Neural crest cell (in vitro differentiated cells): ENCODE data around the gene WWTR1. TPM values are rescaled to one million over a fixed set of nuclear protein-coding genes. Genes with fewer than 3 reads are reported as not detected.

Source experiments
- DNase-seq: peaks from one replicate; pipeline ENCODE4 v3.0.0; 2021; ENCODE audit warnings: low read depth, mixed read lengths, low spot score
- H3K27ac Mint-ChIP-seq: one replicate; pipeline ENCODE4 v1.8.0; 2021; ENCODE audit warnings: mild to moderate bottlenecking, mixed read lengths; ENCODE audit not compliant: unreplicated experiment
- H3K27me3 Mint-ChIP-seq: 2 replicates; pipeline ENCODE4 v1.8.0; 2021; ENCODE audit warnings: low read depth, mild to moderate bottlenecking, mixed read lengths
- H3K36me3 Mint-ChIP-seq: 2 replicates; pipeline ENCODE4 v1.8.0; 2021; ENCODE audit warnings: low read depth, mild to moderate bottlenecking, mixed read lengths
- H3K4me1 Mint-ChIP-seq: 2 replicates; pipeline ENCODE4 v1.8.0; 2021; ENCODE audit warnings: mixed read lengths
- H3K4me3 Mint-ChIP-seq: one replicate; pipeline ENCODE4 v1.8.0; 2021; ENCODE audit warnings: mild to moderate bottlenecking, mixed read lengths
- H3K9me3 Mint-ChIP-seq: 2 replicates; pipeline ENCODE4 v1.8.0; 2021; ENCODE audit warnings: mixed read lengths
- total RNA-seq: library from RNA; stranded (reverse); gene quantifications from 2 replicates; pipeline ENCODE4 v1.2.1, GENCODE V29; 2021
- TF ChIP-seq, protein P1 (sequence below): fragments of 200-600 bp; sonication (generic); conservative IDR thresholded peaks from 2 replicates; pipeline ENCODE4 v1.5.0; 2021; ENCODE audit warnings: antibody characterized with exemption, mild to moderate bottlenecking

WWTR1 gene
- total RNA-seq, 1 donor from 2014 or later, result 35.6 TPM

DNA sequence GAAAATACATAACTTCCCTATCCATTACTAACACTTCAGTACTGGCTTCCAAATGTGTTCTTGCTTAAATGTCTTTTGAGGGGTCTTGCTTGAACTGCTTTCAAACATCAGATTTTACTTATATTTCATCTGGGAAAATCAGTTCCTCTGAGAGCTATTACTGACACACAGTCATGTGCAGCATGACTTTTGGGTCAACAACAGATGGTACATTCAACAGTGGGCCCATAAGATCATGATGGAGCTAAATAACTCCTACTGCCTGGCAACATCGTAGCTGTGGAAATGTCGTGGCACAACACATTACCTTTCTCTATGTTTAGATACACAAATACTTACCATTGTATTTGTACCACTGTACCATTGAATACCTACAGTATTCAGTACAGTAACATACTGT, 43.8 kb downstream of the WWTR1 start:
- H3K4me1 Mint-ChIP-seq, result peaks cover 30% of the 10 kb centered on the region
- no peak overlapping the region for H3K4me3 Mint-ChIP-seq
- no peak overlapping the region for H3K27ac Mint-ChIP-seq
- H3K36me3 Mint-ChIP-seq, result no peaks in the 10 kb centered on the region
- no peaks in the 10 kb centered on the region for H3K9me3 Mint-ChIP-seq
- TF ChIP-seq, protein P1, sequence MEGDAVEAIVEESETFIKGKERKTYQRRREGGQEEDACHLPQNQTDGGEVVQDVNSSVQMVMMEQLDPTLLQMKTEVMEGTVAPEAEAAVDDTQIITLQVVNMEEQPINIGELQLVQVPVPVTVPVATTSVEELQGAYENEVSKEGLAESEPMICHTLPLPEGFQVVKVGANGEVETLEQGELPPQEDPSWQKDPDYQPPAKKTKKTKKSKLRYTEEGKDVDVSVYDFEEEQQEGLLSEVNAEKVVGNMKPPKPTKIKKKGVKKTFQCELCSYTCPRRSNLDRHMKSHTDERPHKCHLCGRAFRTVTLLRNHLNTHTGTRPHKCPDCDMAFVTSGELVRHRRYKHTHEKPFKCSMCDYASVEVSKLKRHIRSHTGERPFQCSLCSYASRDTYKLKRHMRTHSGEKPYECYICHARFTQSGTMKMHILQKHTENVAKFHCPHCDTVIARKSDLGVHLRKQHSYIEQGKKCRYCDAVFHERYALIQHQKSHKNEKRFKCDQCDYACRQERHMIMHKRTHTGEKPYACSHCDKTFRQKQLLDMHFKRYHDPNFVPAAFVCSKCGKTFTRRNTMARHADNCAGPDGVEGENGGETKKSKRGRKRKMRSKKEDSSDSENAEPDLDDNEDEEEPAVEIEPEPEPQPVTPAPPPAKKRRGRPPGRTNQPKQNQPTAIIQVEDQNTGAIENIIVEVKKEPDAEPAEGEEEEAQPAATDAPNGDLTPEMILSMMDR, result no peak
- H3K27me3 Mint-ChIP-seq, result no peaks in the 10 kb centered on the region
- DNase-seq, result no peak

DNA sequence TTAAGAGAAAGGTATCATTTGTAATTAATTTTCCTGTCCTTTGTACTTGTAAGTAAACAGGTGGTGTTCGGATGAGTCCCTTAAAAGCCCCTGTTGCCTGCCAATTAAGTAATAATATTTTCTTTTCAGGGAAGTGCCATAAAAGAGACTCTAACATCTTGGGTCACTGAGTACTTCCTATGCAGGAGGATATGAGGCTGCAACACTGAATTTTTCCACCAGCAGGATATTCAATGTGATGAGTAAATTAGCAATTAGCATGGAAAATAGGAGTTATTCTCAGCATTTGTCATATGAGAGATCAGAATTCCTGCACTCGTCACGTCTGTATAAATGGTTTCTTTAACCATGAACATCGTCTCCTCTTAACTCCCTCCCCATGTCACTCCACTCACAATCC, 45.4 kb downstream of the WWTR1 start:
- TF ChIP-seq, protein P1, result no peak
- no peak for DNase-seq
- no peaks in the 10 kb centered on the region for H3K36me3 Mint-ChIP-seq
- H3K27me3 Mint-ChIP-seq, result no peaks in the 10 kb centered on the region
- H3K9me3 Mint-ChIP-seq, result no peaks in the 10 kb centered on the region
- no peak overlapping the region for H3K4me3 Mint-ChIP-seq
- H3K27ac Mint-ChIP-seq, result no peak overlapping the region
- H3K4me1 Mint-ChIP-seq, result peaks cover 22% of the 10 kb centered on the region

DNA sequence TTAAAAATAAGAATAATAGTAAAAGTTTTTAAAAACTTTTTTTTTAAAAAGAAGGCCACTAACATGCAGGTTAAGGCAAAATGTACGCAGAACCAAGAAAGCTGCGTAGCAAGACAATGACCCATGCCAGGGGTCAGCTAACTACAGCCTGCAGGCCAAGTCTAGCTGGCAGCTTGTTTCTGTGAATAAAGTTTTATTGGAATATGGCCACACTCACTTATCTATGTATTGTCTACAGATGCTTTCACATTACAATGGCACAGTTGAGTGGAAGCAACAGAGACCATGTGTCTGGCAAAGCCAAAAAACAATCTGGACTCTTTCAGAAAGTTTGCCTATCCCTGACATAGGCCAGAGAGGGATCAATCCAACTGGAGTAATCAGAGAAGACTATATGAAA, 46.7 kb downstream of the WWTR1 start:
- Mint-ChIP-seq H3K9me3 (no peaks in the 10 kb centered on the region), H3K27ac (no peak overlapping the region), H3K4me3 (no peak overlapping the region), H3K4me1 (peaks cover 27% of the 10 kb centered on the region), H3K27me3 (no peaks in the 10 kb centered on the region), H3K36me3 (no peaks in the 10 kb centered on the region)
- TF ChIP-seq, protein P1, result no peak
- no peak for DNase-seq

DNA sequence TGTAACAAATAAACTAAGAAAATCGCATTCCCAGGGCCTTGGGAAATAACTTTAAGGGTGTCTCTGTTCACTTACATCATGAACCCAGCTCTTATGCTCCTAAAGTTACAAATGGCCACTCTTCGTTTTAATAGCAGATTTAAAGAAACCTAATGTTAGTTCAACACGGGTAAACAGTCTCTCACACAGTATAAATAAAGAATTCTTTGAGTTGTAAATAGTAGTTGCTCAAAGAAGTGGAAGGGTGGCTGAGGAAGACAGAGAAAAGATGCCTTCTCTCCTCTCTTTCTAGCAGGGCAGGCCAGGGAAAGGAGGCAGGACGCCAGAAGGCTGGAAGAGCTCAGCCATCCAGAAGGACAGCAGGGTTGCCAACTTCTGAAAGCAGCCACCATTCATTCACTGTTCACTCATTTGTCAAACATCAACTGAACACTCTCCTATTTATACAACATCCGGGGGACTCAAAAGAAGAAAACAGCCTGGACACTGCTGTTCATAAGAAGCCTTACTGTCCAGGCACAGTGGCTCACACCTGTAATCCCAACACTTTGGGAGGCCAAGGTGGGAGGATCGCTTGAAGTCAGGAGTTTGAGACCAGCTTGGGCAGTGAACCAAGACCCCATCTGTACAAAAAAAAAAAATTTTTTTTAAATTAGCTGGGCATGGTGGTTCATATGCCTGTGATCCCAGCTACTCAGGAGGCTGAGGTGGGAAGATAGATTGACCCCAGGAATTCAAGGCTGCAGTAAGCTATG, 47.3 kb downstream of the WWTR1 start:
- TF ChIP-seq, protein P1, result no peak
- Mint-ChIP-seq H3K27ac (no peak overlapping the region), H3K27me3 (no peaks in the 10 kb centered on the region), H3K9me3 (no peaks in the 10 kb centered on the region), H3K36me3 (no peaks in the 10 kb centered on the region), H3K4me3 (no peak overlapping the region), H3K4me1 (peaks cover 27% of the 10 kb centered on the region)
- DNase-seq, result no peak

DNA sequence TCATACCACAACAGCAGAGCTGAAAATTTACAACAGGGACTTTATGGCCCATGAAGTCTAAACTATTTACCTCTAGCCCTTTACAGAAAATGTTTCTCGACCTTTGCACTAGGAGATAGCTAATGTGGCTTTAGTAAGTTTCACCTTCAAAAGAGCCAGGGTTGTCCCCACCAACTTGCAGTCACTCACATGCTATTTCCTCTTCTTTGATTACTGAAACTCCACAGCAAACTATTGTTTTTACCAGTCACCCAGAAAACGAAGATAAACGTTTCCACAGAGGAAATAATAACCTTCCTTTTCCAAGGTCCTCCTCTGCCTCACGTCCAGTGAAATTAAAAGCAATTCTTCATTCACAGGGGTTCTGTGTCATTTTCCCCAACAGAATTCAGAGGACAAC, 48.2 kb downstream of the WWTR1 start:
- no peaks in the 10 kb centered on the region for H3K9me3 Mint-ChIP-seq
- DNase-seq, result no peak
- TF ChIP-seq, protein P1, result no peak
- no peak overlapping the region for H3K4me3 Mint-ChIP-seq
- H3K36me3 Mint-ChIP-seq, result no peaks in the 10 kb centered on the region
- peaks cover 36% of the 10 kb centered on the region for H3K4me1 Mint-ChIP-seq
- no peaks in the 10 kb centered on the region for H3K27me3 Mint-ChIP-seq
- no peak overlapping the region for H3K27ac Mint-ChIP-seq
